T-helper 2 cell (primary cell): ENCODE measurements around the gene PLPP4.

ENCODE experiments used
- DNase-seq, 5 experiments: peaks; one replicate each; pipeline versions ENCODE4 v3.0.0 to v3.0.0-alpha.2; 2012 to 2022

Gene PLPP4

GRCh38 chr10:120457431-120458172, 575 bp downstream of the PLPP4 start:
- DNase-seq, result no peak

GRCh38 chr10:120458432-120458831, 1.4 kb downstream of the PLPP4 start:
- no peak for DNase-seq

DNA sequence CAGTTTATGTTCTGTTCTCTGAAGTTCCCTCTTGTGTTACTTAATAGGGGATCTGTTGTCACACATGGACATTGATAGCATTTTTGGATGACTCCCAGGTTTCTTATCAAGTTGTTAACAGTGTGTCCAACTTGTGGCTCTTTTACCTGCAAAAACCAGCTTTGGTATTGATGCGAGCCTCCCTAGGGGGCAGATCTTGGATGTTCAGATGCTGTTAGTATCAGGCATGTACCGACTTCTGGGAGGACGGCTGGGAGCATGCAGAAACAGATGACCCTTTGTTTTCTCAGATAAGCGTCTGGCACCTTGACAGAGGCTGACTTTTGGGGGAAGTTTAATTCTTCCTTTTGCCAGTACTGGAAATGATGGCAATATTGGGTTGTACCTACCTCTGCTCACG, 2.2 kb downstream of the PLPP4 start:
- no peak for DNase-seq

DNA sequence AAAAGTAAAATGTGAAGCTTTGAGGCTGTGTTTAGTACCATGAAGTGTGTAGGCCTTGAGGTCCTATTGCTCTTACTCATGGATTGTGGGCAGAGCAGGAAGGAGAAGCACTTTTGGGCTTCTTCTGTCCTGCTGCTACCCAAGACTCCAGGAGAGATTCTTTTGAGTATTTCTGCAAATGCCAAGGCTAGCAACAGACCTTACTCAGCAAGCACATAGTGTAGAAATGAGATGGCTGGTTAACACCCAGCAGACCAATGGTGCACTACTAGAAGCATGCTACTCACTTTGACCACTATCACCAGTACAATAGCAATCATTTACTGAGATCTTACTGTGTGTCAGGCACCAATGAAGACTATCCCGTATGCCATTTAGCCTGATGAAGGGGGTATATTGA, 3.2 kb downstream of the PLPP4 start:
- no peak for DNase-seq

- DNase-seq, result no peak
Observed at GRCh38 chr10:120460776-120461175, 3.7 kb downstream of the PLPP4 start.

GRCh38 chr10:120462018-120462682, 5.1 kb downstream of the PLPP4 start:
- no peak for DNase-seq

- DNase-seq, result no peak
Observed at GRCh38 chr10:120465138-120465537, 8.1 kb downstream of the PLPP4 start.

- no peak for DNase-seq
Observed at GRCh38 chr10:120466006-120466405, 9.0 kb downstream of the PLPP4 start.

DNA sequence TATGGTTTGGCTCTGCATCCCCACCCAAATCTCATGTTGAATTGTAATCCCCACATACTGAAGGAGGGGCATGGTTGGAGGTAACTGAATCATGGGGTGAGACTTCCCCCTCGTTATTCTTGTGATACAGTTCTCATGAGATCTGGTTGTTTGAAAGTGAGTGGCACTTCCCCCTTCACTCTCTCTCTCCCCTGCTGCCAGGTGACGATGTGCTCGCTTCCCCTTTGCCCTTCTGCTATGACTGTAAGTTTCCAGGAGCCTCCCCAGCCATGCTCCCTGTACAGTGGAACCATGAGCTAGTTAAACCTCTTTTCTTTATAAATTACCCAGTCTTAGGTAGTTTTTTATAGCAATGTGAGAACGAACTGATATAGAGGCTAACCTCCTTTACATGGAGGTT, 16.6 kb downstream of the PLPP4 start:
- no peak for DNase-seq

- DNase-seq, result no peak
Observed at GRCh38 chr10:120474956-120475355, 17.9 kb downstream of the PLPP4 start.

DNA sequence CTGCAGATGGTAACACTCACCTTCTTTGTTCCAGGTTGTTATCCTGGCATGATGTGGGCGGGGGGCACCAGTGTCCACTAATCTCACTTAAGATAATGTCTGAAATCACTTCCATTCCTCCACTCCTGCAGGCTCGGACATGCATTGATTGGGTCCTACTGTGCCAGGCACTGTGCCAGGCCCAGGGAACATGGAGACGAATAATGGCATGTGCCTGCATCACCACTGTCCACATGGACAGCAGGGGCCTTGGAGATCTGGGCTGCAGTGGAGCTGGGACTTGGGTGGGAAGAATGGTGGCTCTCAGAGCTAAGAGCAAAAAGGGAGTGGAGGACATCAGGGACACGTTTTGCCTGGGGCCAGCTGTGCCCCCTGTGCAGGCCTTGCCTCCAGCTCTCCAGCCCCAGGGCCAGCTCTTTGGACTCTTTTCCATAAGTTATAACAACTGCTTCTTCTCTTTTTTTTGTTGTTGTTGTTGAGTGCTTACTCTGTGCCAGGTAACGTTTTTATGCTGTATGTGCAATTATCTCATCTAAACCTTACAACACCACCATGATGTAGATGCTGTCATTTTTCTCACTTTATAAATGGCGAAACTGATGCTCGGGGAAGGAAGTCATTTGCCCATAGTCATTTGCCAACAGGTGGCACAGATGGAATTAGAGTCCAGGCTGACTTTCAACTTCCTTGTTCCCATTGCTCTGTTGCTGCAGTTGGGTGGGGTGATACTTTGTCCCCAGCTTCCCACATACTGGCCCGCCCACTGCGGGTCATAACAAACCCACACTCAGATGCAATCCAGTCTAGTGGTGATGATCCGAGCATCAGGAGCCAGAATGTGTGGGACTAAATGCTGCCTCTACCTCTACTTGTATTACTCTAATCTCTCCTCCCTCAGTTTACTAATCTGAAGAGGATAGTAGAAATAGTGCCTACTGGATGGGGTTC, 19.1 kb downstream of the PLPP4 start:
- no peak for DNase-seq

DNA sequence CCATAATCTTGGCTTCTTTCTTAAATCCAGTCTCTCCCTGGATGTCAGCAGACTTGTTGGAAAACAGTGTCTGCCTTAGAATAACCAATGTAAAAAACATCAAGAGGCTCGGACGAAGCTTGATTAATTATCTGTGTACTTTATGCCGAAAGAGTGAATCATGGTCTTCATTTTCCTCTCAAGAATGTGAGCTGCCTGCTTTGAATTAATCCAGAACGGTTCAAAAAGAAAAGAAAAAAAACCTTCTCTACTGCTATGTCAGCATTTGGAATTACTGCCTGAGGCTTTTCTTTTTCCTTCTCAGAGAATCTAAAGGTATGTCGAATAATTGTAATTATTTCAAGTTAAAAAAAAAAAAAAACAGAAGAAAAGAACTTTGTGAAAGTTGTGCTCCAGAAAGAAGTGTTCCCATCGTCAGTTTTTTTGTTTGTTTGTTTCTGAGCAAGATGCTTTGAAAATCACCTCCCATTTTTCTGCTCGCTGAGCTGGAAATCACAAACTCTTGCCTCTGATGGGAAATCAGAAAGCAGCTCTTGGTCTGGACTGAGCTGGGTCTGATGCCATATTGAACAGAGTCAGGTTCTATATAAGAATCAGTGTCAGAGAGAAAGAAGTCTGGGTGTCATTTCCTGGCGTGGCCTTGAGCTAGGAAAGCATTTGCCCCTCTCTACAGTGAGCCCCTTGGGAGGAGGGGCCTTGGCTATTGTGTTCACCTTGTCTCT, 20.2 kb downstream of the PLPP4 start:
- DNase-seq, result no peak

- DNase-seq, result no peak
Observed at GRCh38 chr10:120477743-120478141, 20.7 kb downstream of the PLPP4 start.

GRCh38 chr10:120478386-120478785, 21.4 kb downstream of the PLPP4 start:
- DNase-seq, result no peak

GRCh38 chr10:120479506-120479905, 22.5 kb downstream of the PLPP4 start:
- DNase-seq, result no peak

GRCh38 chr10:120480065-120480600, 23.1 kb downstream of the PLPP4 start:
- no peak for DNase-seq

- no peak for DNase-seq
Observed at GRCh38 chr10:120480848-120481247, 23.8 kb downstream of the PLPP4 start.

GRCh38 chr10:120483006-120483405, 26.0 kb downstream of the PLPP4 start:
- DNase-seq, result no peak

GRCh38 chr10:120483651-120484301, 26.7 kb downstream of the PLPP4 start:
- no peak for DNase-seq

DNA sequence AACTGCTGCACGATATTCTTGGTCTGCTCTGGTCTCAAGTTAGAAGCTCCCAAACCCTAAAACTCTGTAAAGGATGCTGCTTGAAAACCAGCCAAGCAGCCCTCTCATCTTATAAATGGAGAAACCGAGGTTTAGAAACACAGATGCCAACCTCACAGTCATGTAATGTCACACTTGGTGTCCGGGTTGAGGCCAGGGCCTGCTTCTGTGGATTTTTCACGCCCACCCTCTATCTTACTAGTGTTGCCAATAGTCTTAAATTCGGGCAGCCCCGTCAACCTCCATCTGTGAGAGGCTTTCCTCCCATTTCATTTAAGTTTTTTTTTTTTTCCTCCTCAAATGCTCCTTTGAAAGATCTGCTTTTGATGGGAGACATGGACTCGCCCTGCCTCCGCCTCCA, 28.9 kb downstream of the PLPP4 start:
- DNase-seq, result no peak

GRCh38 chr10:120486671-120487205, 29.7 kb downstream of the PLPP4 start:
- no peak for DNase-seq

- DNase-seq, result no peak
Observed at GRCh38 chr10:120490288-120490687, 33.3 kb downstream of the PLPP4 start.
